Measurements from ENCODE around the gene HSPA5. TPM values are rescaled to one million over a fixed set of nuclear protein-coding genes. Genes with fewer than 3 reads are reported as not detected.

Gene HSPA5
- total and polyA plus RNA-seq, 10 of the 15 experiments (the other 5 are each of a cell fraction or from before 2014, with no cell fraction given), result 39.8 to 517 (median 105) TPM

DNA sequence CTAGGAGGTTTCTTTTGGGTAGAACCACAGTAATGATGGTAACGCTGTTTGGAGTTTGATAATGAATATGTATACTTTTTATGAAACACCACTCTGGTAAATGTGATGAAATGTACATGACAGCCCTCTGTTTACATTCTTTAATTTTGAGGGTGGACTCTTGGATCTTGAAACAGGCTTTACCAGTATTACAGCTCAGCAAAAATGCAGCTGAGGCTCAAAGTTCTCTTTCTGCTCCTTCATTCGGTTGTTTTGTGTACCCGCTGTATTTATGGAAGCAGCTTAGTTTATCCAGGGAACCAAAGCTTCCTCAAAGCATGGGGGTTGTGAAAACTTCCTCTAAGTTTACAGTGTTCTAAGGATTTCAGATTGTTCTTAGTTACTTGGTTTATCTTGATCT, 31.6 kb upstream of the HSPA5 start:
- 72% methylated on average over 3 of the region's 3 CpGs for WGBS (ENCODE audit: insufficient coverage, insufficient replicate concordance, low lambda C conversion rate, missing lambda C conversion rate)
- intact Hi-C loops (cut with micrococcal nuclease; ENCODE audit: unreplicated experiment), result no loop called here
- Histone ChIP-seq H4K20me1 (ENCODE audit: control insufficient read depth, insufficient read depth) (no peaks in the 10 kb centered on the region), H3K27ac (ENCODE audit: control insufficient read depth, insufficient read depth) (no peak overlapping the region), H3K27me3 (replicated peaks in 1 of 2; ENCODE audit: control insufficient read depth in 2 of 2, insufficient read depth in 2 of 2, low read length in 1 of 2) (no peaks in the 10 kb centered on the region), H3K9me3 (replicated peaks; ENCODE audit: control insufficient read depth, insufficient read depth, low read length) (no peaks in the 10 kb centered on the region), H3K36me3 (ENCODE audit: control insufficient read depth in 2 of 2, insufficient read depth in 2 of 2, low read length in 1 of 2) (peaks cover 0 to 9% of the 10 kb centered on the region in 2 experiments; a peak in 2 of 4 replicates), H2AFZ (ENCODE audit: control insufficient read depth, low read depth, low read length) (no peak overlapping the region), H3K4me1 (ENCODE audit: control insufficient read depth, insufficient read depth, low read length) (no peaks in the 10 kb centered on the region; the same call in 1 of the 2 replicates), H3K79me2 (ENCODE audit: control insufficient read depth, insufficient read depth, low read length) (peaks cover 46% of the 10 kb centered on the region), H3K4me3 (no peak overlapping the region), H3K4me2 (ENCODE audit: control insufficient read depth, insufficient read depth) (no peak overlapping the region), H3K9ac (ENCODE audit: control insufficient read depth, insufficient read depth, low read length) (no peak overlapping the region)
- in situ Hi-C loops (cut with MboI), result no loop called here
- DNase-seq (ENCODE audit: low read depth, low spot score) (no peak), FAIRE-seq (no peak), ATAC-seq (no peak)
- SMC1A ChIA-PET (ENCODE audit: uncharacterized antibody, unreplicated experiment), result interaction anchor here (0.5 to 1.3 kb wide), 4 partner anchors 14 to 55 kb away, joined by 3 to 4 read pairs (median 3); no protein-coding TSS in a partner anchor
- POLR2A ChIA-PET, result interaction anchor here (0.6 kb wide), 1 partner anchor 70 kb away, joined by 3 read pairs; no protein-coding TSS in a partner anchor
- RAD21 ChIA-PET (ENCODE audit: unreplicated experiment), result no interaction called here
- CTCF ChIA-PET, result no interaction called here
- TF ChIP-seq MTA3 (IDR thresholded peaks at IDR 0.05; ENCODE audit: borderline replicate concordance, low read length) (no peak), TCF7 (IDR thresholded peaks at IDR 0.05; ENCODE audit: borderline replicate concordance) (no peak), PAX5 (IDR thresholded peaks at IDR 0.05; ENCODE audit: borderline replicate concordance, low read depth, low read length) (no peak), PML (IDR thresholded peaks at IDR 0.05; ENCODE audit: low read length) (no peak), POU2F2 (IDR thresholded peaks at IDR 0.05; ENCODE audit: borderline replicate concordance, low read depth, low read length) (no peak), KDM1A (IDR thresholded peaks at IDR 0.05; ENCODE audit: borderline replicate concordance) (no peak), SUZ12 (IDR thresholded peaks at IDR 0.05; ENCODE audit: unreplicated experiment) (no peak), ZNF207 (IDR thresholded peaks at IDR 0.05; ENCODE audit: borderline replicate concordance) (no peak)
- TF ChIP-seq, protein P1, sequence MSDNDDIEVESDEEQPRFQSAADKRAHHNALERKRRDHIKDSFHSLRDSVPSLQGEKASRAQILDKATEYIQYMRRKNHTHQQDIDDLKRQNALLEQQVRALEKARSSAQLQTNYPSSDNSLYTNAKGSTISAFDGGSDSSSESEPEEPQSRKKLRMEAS (IDR thresholded peaks at IDR 0.05; ENCODE audit: low read depth, low read length), result no peak
- no TSS peak for BruUV-seq (replicated peaks)

DNA sequence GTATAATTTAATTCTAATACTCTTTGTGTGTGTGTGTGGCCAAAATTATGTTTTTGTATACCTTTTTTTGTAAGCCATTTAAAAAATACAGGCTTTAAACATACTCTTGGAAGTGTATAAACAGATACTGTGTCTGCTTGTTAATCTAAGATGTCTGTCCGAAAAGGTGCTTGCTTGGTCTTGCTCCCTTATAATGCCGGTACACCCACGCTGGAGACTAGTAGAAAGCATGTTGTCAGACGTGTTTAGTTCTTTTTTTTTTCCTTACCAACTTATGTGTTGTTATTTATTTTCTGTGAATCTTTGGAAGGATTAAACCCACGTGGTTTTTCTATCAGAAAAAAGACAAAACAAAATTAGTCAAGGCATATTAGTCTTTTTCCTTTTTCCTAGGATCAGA, 29.9 kb upstream of the HSPA5 start:
- Histone ChIP-seq H3K4me3 (no peak overlapping the region), H3K4me2 (ENCODE audit: control insufficient read depth, insufficient read depth) (no peak overlapping the region), H3K4me1 (ENCODE audit: control insufficient read depth, insufficient read depth, low read length) (no peaks in the 10 kb centered on the region; the same call in 1 of the 2 replicates), H3K9me3 (replicated peaks; ENCODE audit: control insufficient read depth, insufficient read depth, low read length) (no peaks in the 10 kb centered on the region), H4K20me1 (ENCODE audit: control insufficient read depth, insufficient read depth) (no peaks in the 10 kb centered on the region), H3K27me3 (replicated peaks in 1 of 2; ENCODE audit: control insufficient read depth in 2 of 2, insufficient read depth in 2 of 2, low read length in 1 of 2) (no peaks in the 10 kb centered on the region), H2AFZ (ENCODE audit: control insufficient read depth, low read depth, low read length) (no peak overlapping the region), H3K27ac (ENCODE audit: control insufficient read depth, insufficient read depth) (no peak overlapping the region), H3K36me3 (ENCODE audit: control insufficient read depth in 2 of 2, insufficient read depth in 2 of 2, low read length in 1 of 2) (peaks cover 0 to 12% of the 10 kb centered on the region in 2 experiments; a peak in 2 of 4 replicates), H3K79me2 (ENCODE audit: control insufficient read depth, insufficient read depth, low read length) (peaks cover 45% of the 10 kb centered on the region), H3K9ac (ENCODE audit: control insufficient read depth, insufficient read depth, low read length) (no peak overlapping the region)
- in situ Hi-C loops (cut with MboI) (no loop called here), intact Hi-C loops (cut with micrococcal nuclease; ENCODE audit: unreplicated experiment) (no loop called here)
- ChIA-PET CTCF (no interaction called here), POLR2A (no interaction called here), RAD21 (ENCODE audit: unreplicated experiment) (no interaction called here), SMC1A (ENCODE audit: uncharacterized antibody, unreplicated experiment) (no interaction called here)
- DNase-seq (ENCODE audit: low read depth, low spot score), result no peak
- 86% methylated on average over 5 of the region's 5 CpGs for WGBS (ENCODE audit: insufficient coverage, insufficient replicate concordance, low lambda C conversion rate, missing lambda C conversion rate)
- TSS peak; percentile 44 for BruUV-seq (replicated peaks)
- no peak for ATAC-seq
- FAIRE-seq, result no peak
- TF ChIP-seq, protein P2, sequence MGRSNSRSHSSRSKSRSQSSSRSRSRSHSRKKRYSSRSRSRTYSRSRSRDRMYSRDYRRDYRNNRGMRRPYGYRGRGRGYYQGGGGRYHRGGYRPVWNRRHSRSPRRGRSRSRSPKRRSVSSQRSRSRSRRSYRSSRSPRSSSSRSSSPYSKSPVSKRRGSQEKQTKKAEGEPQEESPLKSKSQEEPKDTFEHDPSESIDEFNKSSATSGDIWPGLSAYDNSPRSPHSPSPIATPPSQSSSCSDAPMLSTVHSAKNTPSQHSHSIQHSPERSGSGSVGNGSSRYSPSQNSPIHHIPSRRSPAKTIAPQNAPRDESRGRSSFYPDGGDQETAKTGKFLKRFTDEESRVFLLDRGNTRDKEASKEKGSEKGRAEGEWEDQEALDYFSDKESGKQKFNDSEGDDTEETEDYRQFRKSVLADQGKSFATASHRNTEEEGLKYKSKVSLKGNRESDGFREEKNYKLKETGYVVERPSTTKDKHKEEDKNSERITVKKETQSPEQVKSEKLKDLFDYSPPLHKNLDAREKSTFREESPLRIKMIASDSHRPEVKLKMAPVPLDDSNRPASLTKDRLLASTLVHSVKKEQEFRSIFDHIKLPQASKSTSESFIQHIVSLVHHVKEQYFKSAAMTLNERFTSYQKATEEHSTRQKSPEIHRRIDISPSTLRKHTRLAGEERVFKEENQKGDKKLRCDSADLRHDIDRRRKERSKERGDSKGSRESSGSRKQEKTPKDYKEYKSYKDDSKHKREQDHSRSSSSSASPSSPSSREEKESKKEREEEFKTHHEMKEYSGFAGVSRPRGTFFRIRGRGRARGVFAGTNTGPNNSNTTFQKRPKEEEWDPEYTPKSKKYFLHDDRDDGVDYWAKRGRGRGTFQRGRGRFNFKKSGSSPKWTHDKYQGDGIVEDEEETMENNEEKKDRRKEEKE (IDR thresholded peaks at IDR 0.05), result no peak
- TF ChIP-seq NFYA (IDR thresholded peaks at IDR 0.05; ENCODE audit: borderline replicate concordance, low read depth, low read length) (no peak), BCL11A (IDR thresholded peaks at IDR 0.05; ENCODE audit: low read depth, low read length) (no peak), SREBF1 (IDR thresholded peaks at IDR 0.05; ENCODE audit: low read length) (no peak), TCF12 (IDR thresholded peaks at IDR 0.05; ENCODE audit: low read depth, low read length) (no peak), WRNIP1 (IDR thresholded peaks at IDR 0.05; ENCODE audit: borderline replicate concordance, low read depth, low read length) (no peak), FOXM1 (IDR thresholded peaks at IDR 0.05; ENCODE audit: low read depth, low read length) (no peak), CHD1 (IDR thresholded peaks at IDR 0.05; ENCODE audit: low read depth, low read length) (no peak), EZH2 (IDR thresholded peaks at IDR 0.05; ENCODE audit: borderline replicate concordance, control insufficient read depth, low read depth, low read length) (no peak)
